Activated CD4-positive, alpha-beta memory T cell treated with anti-CD3 and anti-CD28 coated beads for 36 hours (primary cell): ENCODE results near the gene BOD1L1. TPM values are rescaled to one million over a fixed set of nuclear protein-coding genes. Genes with fewer than 3 reads are reported as not detected.

Experiments
- CTCF ChIA-PET: fragments of 350-600 bp; sonication (Branson Sonifier 250); formaldehyde crosslinking; loops from one replicate; lab custom pipeline; 2021; ENCODE audit warnings: antibody characterized with exemption, inconsistent platforms; lab: Charles Lee
- POLR2A ChIA-PET: fragments of 350-600 bp; sonication (Branson Sonifier 250); formaldehyde crosslinking; loops from one replicate; lab custom pipeline; 2021; ENCODE audit warnings: antibody characterized with exemption; lab: Charles Lee
- DNase-seq: peaks from one replicate; pipeline ENCODE4 v3.0.0-alpha.2; 2020
- H3K27ac Mint-ChIP-seq: one replicate; pipeline ENCODE4 v1.8.0; 2021; ENCODE audit warnings: mixed read lengths
- H3K27me3 Mint-ChIP-seq: one replicate; pipeline ENCODE4 v1.8.0; 2021; ENCODE audit warnings: mixed read lengths
- H3K36me3 Mint-ChIP-seq: one replicate; pipeline ENCODE4 v1.8.0; 2021; ENCODE audit warnings: mixed read lengths
- H3K4me1 Mint-ChIP-seq: one replicate; pipeline ENCODE4 v1.8.0; 2021; ENCODE audit warnings: low read depth, mixed read lengths
- H3K4me3 Mint-ChIP-seq: one replicate; pipeline ENCODE4 v1.8.0; 2021; ENCODE audit warnings: mild to moderate bottlenecking, mixed read lengths
- H3K9me3 Mint-ChIP-seq: one replicate; pipeline ENCODE4 v1.8.0; 2021; ENCODE audit warnings: mixed read lengths
- intact Hi-C: fragments of 100-400 bp; cut with micrococcal nuclease; formaldehyde crosslinking; loops from one replicate; pipeline ENCODE4 v1.15.1; 2023
- total RNA-seq, 2 experiments: library from RNA; stranded (reverse); gene quantifications; one replicate each; pipeline ENCODE4 v1.2.3, GENCODE V29; 2021

Gene BOD1L1
- total RNA-seq, 2 experiments from 2014 or later = 25.5 to 31.2 TPM

DNA sequence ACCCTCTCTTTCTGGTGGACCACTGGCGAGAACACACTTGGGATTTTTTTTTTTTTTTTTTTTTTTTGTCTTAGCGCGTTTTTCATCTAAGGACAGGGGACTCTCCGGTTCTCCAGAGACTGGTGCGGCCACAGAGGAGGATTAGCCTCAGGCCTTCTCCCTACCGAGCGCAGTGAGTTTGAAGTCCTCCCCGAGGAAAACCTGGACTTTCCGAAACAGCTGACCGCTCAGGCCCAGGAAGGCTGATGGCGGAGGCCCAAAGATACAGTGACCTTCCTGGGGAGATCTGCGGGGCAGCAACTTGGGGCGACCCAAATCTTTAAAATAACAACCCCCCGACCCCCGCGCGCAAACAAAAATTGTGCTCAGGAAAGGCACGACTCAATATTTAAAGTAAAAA, 92.4 kb downstream of the BOD1L1 start:
- DNase-seq = no peak
- peaks cover 4% of the 10 kb centered on the region for H3K9me3 Mint-ChIP-seq
- ChIA-PET POLR2A (no interaction called here), CTCF (no interaction called here)
- H3K4me3 Mint-ChIP-seq = no peak overlapping the region
- H3K27ac Mint-ChIP-seq = peak overlapping the region; percentile 23
- intact Hi-C loops = no loop called here
- H3K4me1 Mint-ChIP-seq = peaks cover 19% of the 10 kb centered on the region
- H3K27me3 Mint-ChIP-seq = peaks cover 85% of the 10 kb centered on the region
- H3K36me3 Mint-ChIP-seq = peaks cover 13% of the 10 kb centered on the region

DNA sequence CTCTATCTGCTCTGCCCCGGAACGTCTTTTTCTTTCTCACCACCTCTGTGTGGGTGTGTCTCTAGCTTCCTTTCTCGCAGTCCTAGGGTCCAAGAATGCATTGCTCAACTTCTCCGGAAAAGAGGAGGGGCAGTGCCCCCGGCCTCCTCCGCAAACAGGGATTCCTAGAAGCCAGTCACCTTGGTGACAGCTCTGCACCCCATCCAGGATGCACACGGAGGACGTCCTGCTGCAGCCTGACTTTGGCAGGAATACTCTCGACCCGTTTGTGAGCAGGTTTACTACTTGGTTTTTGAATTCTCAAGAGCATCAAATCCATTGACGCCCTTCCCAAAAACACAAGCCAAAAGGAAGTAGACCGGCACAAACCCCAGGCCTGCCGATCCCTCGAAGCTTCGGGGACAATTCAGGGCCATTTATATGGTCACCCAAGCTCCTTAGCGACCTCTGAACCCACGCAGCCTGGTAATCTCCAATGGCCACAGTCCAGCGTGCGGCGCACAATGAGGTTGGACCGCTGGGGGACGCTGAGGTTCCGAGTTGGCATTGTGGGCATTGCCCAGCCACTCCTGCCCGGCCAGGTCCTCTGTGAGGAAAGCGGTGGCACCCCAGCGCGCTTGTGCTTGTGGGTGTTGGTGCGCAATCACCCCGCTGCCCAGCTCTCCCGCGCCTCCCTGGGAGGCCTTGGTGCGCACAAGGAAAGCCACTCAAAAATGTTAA, 93.0 kb downstream of the BOD1L1 start:
- POLR2A ChIA-PET = no interaction called here
- CTCF ChIA-PET = no interaction called here
- peaks cover 11% of the 10 kb centered on the region for H3K36me3 Mint-ChIP-seq
- H3K4me1 Mint-ChIP-seq = peaks cover 15% of the 10 kb centered on the region
- no peak for DNase-seq
- H3K4me3 Mint-ChIP-seq = no peak overlapping the region
- peaks cover 4% of the 10 kb centered on the region for H3K9me3 Mint-ChIP-seq
- H3K27ac Mint-ChIP-seq = peak overlapping the region; percentile 24
- intact Hi-C loops = no loop called here
- H3K27me3 Mint-ChIP-seq = peaks cover 86% of the 10 kb centered on the region

GRCh38 chr4:13533670-13534343, 93.7 kb downstream of the BOD1L1 start:
- Mint-ChIP-seq H3K9me3 (peaks cover 4% of the 10 kb centered on the region), H3K4me1 (peaks cover 16% of the 10 kb centered on the region), H3K4me3 (no peak overlapping the region), H3K27me3 (peaks cover 85% of the 10 kb centered on the region), H3K36me3 (peaks cover 13% of the 10 kb centered on the region), H3K27ac (peak overlapping the region; percentile 24)
- POLR2A ChIA-PET = no interaction called here
- intact Hi-C loops = no loop called here
- DNase-seq = no peak
- CTCF ChIA-PET = no interaction called here

DNA sequence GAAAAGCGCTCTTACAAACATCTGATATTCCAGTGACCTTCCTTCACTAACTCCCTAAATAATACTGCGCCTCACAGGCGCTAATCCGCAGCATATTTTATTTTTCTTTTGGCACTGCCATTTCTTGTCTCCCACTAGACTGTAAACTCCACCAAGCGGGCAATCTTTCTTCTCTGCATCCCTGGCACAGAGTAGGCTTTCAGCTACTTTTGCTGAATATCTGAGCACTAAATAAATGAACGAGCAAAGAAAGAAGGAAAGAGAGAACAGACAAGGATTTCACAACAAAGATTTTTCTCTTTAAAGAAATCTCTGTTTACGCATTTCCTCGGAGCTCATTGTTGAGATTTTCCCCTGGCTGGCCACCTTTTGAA, 95.9 kb downstream of the BOD1L1 start:
- Mint-ChIP-seq H3K27me3 (peaks cover 82% of the 10 kb centered on the region), H3K4me1 (peaks cover 22% of the 10 kb centered on the region), H3K27ac (no peak overlapping the region), H3K36me3 (peaks cover 5% of the 10 kb centered on the region), H3K4me3 (no peak overlapping the region), H3K9me3 (no peaks in the 10 kb centered on the region)
- intact Hi-C loops = no loop called here
- ChIA-PET CTCF (interaction anchor here (1.4 kb wide), 1 partner anchor 17 kb away, joined by 4 read pairs; no protein-coding TSS in a partner anchor), POLR2A (interaction anchor here (1.0 kb wide), 1 partner anchor 11 kb away, joined by 3 read pairs; no protein-coding TSS in a partner anchor)
- no peak for DNase-seq

GRCh38 chr4:13530823-13531624, 96.5 kb downstream of the BOD1L1 start:
- POLR2A ChIA-PET = no interaction called here
- H3K4me1 Mint-ChIP-seq = peaks cover 22% of the 10 kb centered on the region
- no peak for DNase-seq
- peaks cover 82% of the 10 kb centered on the region for H3K27me3 Mint-ChIP-seq
- no peak overlapping the region for H3K27ac Mint-ChIP-seq
- intact Hi-C loops = no loop called here
- CTCF ChIA-PET = interaction anchor here (1.4 to 3.8 kb wide), 2 partner anchors 10 to 17 kb away, joined by 4 to 12 read pairs; no protein-coding TSS in a partner anchor
- H3K36me3 Mint-ChIP-seq = peaks cover 3% of the 10 kb centered on the region
- H3K9me3 Mint-ChIP-seq = no peaks in the 10 kb centered on the region
- H3K4me3 Mint-ChIP-seq = no peak overlapping the region

DNA sequence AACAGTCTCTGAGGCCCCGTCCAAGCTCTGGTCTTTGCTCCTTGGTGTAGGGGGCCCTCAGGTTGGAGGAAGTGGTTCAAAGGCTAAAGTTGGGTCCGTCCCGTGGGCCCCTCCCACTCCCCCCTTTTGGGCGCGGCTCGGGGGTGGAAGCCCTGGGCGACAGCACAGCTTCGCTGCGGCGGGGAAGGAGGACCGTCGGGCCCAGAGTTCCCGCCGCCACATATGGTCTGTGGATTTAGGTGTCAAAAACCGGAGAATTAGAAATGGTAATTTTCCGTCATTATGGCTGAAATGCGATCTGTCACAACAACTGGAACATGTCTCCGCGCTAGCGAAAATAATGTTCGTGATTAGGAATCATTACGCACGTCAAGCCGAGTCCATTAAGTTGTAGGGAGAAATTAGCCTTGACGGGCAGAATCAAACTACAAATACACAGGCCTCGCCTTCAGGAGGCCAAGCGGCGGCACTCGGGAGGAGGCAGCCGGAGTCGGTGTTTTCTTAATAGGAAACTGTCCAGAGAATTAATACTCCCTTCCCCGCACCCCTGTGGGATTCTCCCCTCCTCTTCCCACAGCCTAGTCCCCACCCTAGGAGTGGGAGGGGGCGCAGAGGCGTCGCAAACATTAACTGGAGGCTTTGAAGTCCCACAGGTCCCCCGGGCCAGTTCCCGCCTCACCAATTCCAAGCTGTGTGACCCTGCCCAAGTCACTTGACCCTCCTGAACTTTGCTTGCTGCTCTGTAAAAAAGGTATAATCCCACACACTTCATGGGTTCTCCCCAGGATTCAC, 98.2 kb downstream of the BOD1L1 start:
- ChIA-PET POLR2A (no interaction called here), CTCF (interaction anchor here (3.8 kb wide), 1 partner anchor 12 kb away, joined by 12 read pairs; no protein-coding TSS in a partner anchor)
- H3K27ac Mint-ChIP-seq = no peak overlapping the region
- peaks cover 22% of the 10 kb centered on the region for H3K4me1 Mint-ChIP-seq
- intact Hi-C loops = loop anchor here (2.0 kb wide), 1 partner anchor 45 kb away; the partner anchor contains the start of gene RAB28
- H3K9me3 Mint-ChIP-seq = peaks cover 4% of the 10 kb centered on the region
- H3K4me3 Mint-ChIP-seq = no peak overlapping the region
- peaks cover 3% of the 10 kb centered on the region for H3K36me3 Mint-ChIP-seq
- H3K27me3 Mint-ChIP-seq = peaks cover 82% of the 10 kb centered on the region
- no peak for DNase-seq

DNA sequence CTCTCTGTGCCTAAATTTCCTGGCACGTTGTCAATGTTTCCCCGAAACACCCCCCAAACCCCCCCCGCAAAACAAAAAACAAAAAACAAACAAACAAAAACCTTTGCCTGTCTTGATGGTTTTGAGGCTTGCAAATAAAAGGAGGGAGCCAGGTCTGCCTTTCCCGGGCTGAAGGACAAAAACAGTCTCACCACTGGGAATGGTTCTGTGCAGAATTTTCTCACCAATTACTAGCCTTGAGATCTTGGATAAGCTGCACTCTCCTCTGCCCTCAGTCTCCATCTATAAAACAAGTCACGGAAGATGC, 98.8 kb downstream of the BOD1L1 start:
- ChIA-PET POLR2A (no interaction called here), CTCF (interaction anchor here (3.8 kb wide), 1 partner anchor 13 kb away, joined by 12 read pairs; no protein-coding TSS in a partner anchor)
- Mint-ChIP-seq H3K9me3 (peaks cover 10% of the 10 kb centered on the region), H3K4me3 (no peak overlapping the region), H3K36me3 (peaks cover 3% of the 10 kb centered on the region), H3K27me3 (peaks cover 82% of the 10 kb centered on the region), H3K4me1 (peaks cover 20% of the 10 kb centered on the region), H3K27ac (no peak overlapping the region)
- no peak for DNase-seq
- intact Hi-C loops = loop anchor here (1.0 to 2.0 kb wide), 2 partner anchors 17 to 44 kb away; partner anchors contain the start of gene RAB28

GRCh38 chr4:13527981-13528820, 99.3 kb downstream of the BOD1L1 start:
- POLR2A ChIA-PET = no interaction called here
- peak; percentile 55 for DNase-seq

DNA sequence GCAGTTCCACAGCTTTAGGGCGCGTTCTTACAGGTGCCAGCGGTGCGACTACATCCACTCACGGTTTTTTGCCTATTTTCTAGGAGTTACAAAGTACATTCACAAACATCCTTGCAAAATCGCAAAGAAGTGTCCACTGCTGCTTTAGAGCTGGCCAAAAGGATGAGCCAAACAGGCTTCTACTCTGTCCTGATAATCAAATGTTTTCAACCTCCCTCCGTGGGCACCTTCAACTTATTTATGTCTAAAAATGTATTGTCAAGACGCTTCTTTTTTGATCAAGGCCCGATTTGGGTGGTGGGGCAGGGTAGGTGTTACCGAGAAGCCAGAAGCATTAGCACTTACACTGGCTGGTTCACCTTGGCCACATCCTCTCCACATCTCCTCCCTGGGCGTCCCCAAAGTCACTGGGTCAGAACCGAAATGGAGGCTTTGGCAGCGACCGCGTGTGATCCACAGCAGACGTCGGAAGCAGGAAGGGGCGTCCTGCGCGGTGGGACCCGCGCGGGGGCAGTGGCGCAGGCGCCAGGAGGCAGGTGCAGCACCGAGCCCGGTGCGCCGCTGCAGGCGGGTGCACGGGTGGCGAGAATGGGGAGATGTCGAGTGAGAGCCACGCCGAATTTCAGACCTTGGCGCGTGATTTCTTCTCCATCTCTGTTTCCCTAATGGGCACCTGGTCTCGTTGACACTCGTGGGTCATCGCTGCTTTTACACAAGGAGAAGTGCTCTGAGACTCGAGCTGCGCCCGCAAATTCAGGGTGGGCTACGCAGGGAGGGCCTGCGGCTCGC, 100.1 kb downstream of the BOD1L1 start:
- ChIA-PET CTCF (interaction anchor here (1.0 to 3.8 kb wide), 3 partner anchors 14 to 21 kb away, joined by 3 to 12 read pairs (median 3); partner anchors contain the start of gene NKX3-2), POLR2A (no interaction called here)
- intact Hi-C loops = no loop called here
- Mint-ChIP-seq H3K4me3 (no peak overlapping the region), H3K36me3 (peaks cover 6% of the 10 kb centered on the region), H3K27ac (no peak overlapping the region), H3K27me3 (peaks cover 86% of the 10 kb centered on the region), H3K9me3 (peaks cover 10% of the 10 kb centered on the region), H3K4me1 (peaks cover 26% of the 10 kb centered on the region)
- DNase-seq = no peak

More at GRCh38 chr4:13527981-13528820, 99.3 kb downstream of the BOD1L1 start:
- Mint-ChIP-seq H3K27ac (no peak overlapping the region), H3K27me3 (peaks cover 81% of the 10 kb centered on the region), H3K9me3 (peaks cover 10% of the 10 kb centered on the region), H3K4me3 (peak overlapping the region; percentile 47), H3K4me1 (peaks cover 23% of the 10 kb centered on the region), H3K36me3 (peaks cover 3% of the 10 kb centered on the region)
- CTCF ChIA-PET = interaction anchor here (1.0 to 3.8 kb wide), 3 partner anchors 13 to 20 kb away, joined by 3 to 12 read pairs (median 3); partner anchors contain the start of gene NKX3-2
- intact Hi-C loops = loop anchor here (1.0 to 2.0 kb wide), 2 partner anchors 17 to 43 kb away; partner anchors contain the start of gene RAB28

DNA sequence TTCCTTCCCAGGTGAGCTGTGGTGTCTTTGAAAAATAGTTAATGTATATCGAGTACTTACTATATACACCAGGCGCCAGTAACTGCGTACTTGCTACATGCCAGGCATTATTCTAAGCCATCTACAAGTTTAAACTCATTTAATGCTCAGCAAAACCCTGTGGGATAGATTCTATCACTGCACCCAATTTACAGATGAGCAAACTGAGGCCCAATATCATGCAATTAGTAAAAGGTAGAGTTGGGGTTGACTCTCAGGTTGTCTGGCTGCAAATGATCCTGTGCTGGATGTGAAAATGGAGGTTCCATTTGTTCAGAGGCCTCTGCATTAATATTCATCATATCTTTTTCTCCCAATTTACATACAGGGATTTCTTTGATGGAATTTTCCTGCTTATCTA, 100.9 kb downstream of the BOD1L1 start:
- no peak for DNase-seq
- peaks cover 6% of the 10 kb centered on the region for H3K36me3 Mint-ChIP-seq
- H3K27me3 Mint-ChIP-seq = peaks cover 89% of the 10 kb centered on the region
- intact Hi-C loops = no loop called here
- H3K27ac Mint-ChIP-seq = no peak overlapping the region
- no peak overlapping the region for H3K4me3 Mint-ChIP-seq
- POLR2A ChIA-PET = no interaction called here
- CTCF ChIA-PET = interaction anchor here (1.0 to 1.3 kb wide), 3 partner anchors 17 to 21 kb away, joined by 3 to 4 read pairs (median 4); partner anchors contain the start of gene NKX3-2
- H3K9me3 Mint-ChIP-seq = peaks cover 10% of the 10 kb centered on the region
- peaks cover 26% of the 10 kb centered on the region for H3K4me1 Mint-ChIP-seq
